HepG2 (cell line): Measurements from ENCODE around the gene ITPRIP. TPM values are rescaled to one million over a fixed set of nuclear protein-coding genes. Genes with fewer than 3 reads are reported as not detected.
A peak's percentile ranks its signal among the peaks of the same experiment; 100 is the strongest.

Source experiments
- ARID3A ChIP-seq: IDR thresholded peaks from 2 replicates; pipeline ENCODE4 v1.6.1; 2012; ENCODE audit warnings: low read depth, low read length, improper control_type of control experiment
- ATF5 ChIP-seq: sonication (generic); formaldehyde crosslinking; IDR thresholded peaks from 2 replicates; pipeline ENCODE4 v1.4.0; 2020; ENCODE audit warnings: mild to moderate bottlenecking, low read depth, missing genetic modification reagents
- ELF1 ChIP-seq: sonication (generic); formaldehyde crosslinking; IDR thresholded peaks from 2 replicates; pipeline ENCODE4 v1.4.0; 2020; ENCODE audit warnings: missing genetic modification reagents
- HOMEZ ChIP-seq: IDR thresholded peaks from 2 replicates; pipeline ENCODE4 v1.6.1; 2016; ENCODE audit warnings: low read depth
- KLF9 ChIP-seq: IDR thresholded peaks from 2 replicates; pipeline ENCODE4 v1.6.1; 2016; ENCODE audit warnings: low read depth
- LRRFIP1 ChIP-seq: sonication (generic); formaldehyde crosslinking; conservative IDR thresholded peaks from 2 replicates; pipeline ENCODE4 v1.4.0; 2020; ENCODE audit warnings: missing genetic modification reagents
- PTBP1 ChIP-seq: fragments of 200-400 bp; formaldehyde crosslinking; IDR thresholded peaks from 2 replicates; pipeline ENCODE4 v1.6.1; 2018; ENCODE audit warnings: low read length, low read depth; ENCODE audit not compliant: poor library complexity, severe bottlenecking
- RCOR2 ChIP-seq: IDR thresholded peaks from 2 replicates; pipeline ENCODE4 v1.6.1; 2016; ENCODE audit warnings: missing biosample characterization, missing genetic modification reagents
- RXRB ChIP-seq: IDR thresholded peaks from 2 replicates; pipeline ENCODE4 v1.6.1; 2016; ENCODE audit warnings: borderline replicate concordance, missing genetic modification reagents, missing compliant biosample characterization
- STAG1 ChIP-seq: sonication (generic); formaldehyde crosslinking; IDR thresholded peaks from 2 replicates; pipeline ENCODE4 v1.4.0; 2020; ENCODE audit warnings: missing genetic modification reagents
- TEF ChIP-seq: sonication (generic); formaldehyde crosslinking; IDR thresholded peaks from 2 replicates; pipeline ENCODE4 v1.5.0; 2020; ENCODE audit warnings: missing genetic modification reagents
- TFAP4 ChIP-seq: sonication (generic); IDR thresholded peaks from 2 replicates; pipeline ENCODE4 v1.6.1; 2016; ENCODE audit warnings: low read depth, borderline replicate concordance
- TMF1 ChIP-seq: sonication (generic); formaldehyde crosslinking; IDR thresholded peaks from 2 replicates; pipeline ENCODE4 v1.8.1; 2022; ENCODE audit warnings: low read depth, missing genetic modification reagents
- ZFP62 ChIP-seq: sonication (generic); formaldehyde crosslinking; IDR thresholded peaks from 2 replicates; pipeline ENCODE4 v1.4.0; 2020; ENCODE audit warnings: missing genetic modification reagents
- ZNF251 ChIP-seq: sonication (generic); formaldehyde crosslinking; IDR thresholded peaks from 2 replicates; pipeline ENCODE4 v1.9.0; 2021; ENCODE audit warnings: mild to moderate bottlenecking, missing genetic modification reagents
- ZNF292 ChIP-seq: sonication (generic); formaldehyde crosslinking; IDR thresholded peaks from 2 replicates; pipeline ENCODE4 v1.8.1; 2022; ENCODE audit warnings: mild to moderate bottlenecking, low read depth, missing genetic modification reagents, borderline replicate concordance
- ZNF329 ChIP-seq: sonication (generic); formaldehyde crosslinking; IDR thresholded peaks from 2 replicates; pipeline ENCODE4 v1.9.0; 2021; ENCODE audit warnings: low read depth, mild to moderate bottlenecking, missing genetic modification reagents
- ZNF549 ChIP-seq: sonication (generic); formaldehyde crosslinking; IDR thresholded peaks from 2 replicates; pipeline ENCODE4 v1.5.0; 2020; ENCODE audit warnings: missing genetic modification reagents
- ZNF639 ChIP-seq: conservative IDR thresholded peaks from 2 replicates; pipeline ENCODE4 v1.6.1; 2018; ENCODE audit warnings: missing genetic modification reagents
- ZNF761 ChIP-seq: sonication (generic); formaldehyde crosslinking; conservative IDR thresholded peaks from 2 replicates; pipeline ENCODE4 v1.4.0; 2020; ENCODE audit warnings: mild to moderate bottlenecking, missing genetic modification reagents
- ZSCAN25 ChIP-seq: sonication (generic); formaldehyde crosslinking; IDR thresholded peaks from 2 replicates; pipeline ENCODE4 v1.8.0; 2022; ENCODE audit warnings: mild to moderate bottlenecking, missing genetic modification reagents
- polyA plus RNA-seq, 8 experiments: library from polyadenylated mRNA; depleted of rRNA in 3 of 8; stranded (reverse) in 7 of 8; unstranded in 1 of 8; fragments of >200 nt; fragmentation: Illumina TruSeq in 4 of 8; extraction: Trizol in 4 of 8; gene quantifications; 2 replicates each; pipeline versions ENCODE4 v1.2.1 to v1.2.3, GENCODE V29; 2011 to 2016; ENCODE audit warnings: low read depth in 4 of 8, missing spikeins in 1 of 8, mixed read lengths in 1 of 8; ENCODE audit not compliant: insufficient read depth in 1 of 8
- total RNA-seq, 5 experiments: library from RNA; depleted of rRNA; stranded (reverse); fragments of >200 nt; fragmentation: Illumina TruSeq; extraction: Trizol; gene quantifications; 2 replicates each; pipeline ENCODE4 v1.2.3, GENCODE V29; 2016; ENCODE audit warnings: low read depth in 1 of 5

ITPRIP gene
- total and polyA plus RNA-seq, 2 of the 13 experiments (the other 11 are each of a cell fraction or from before 2014, with no cell fraction given): 1.00 to 2.8 TPM

- TF ChIP-seq ZNF549 (CRISPR knock-in tag): no peak
- peak; percentile 7; the same call in 1 of the 2 replicates for TF ChIP-seq STAG1 (CRISPR knock-in tag)
- no peak for TF ChIP-seq HOMEZ (CRISPR knock-in tag)
- TF ChIP-seq RXRB: no peak
- TF ChIP-seq ELF1 (CRISPR knock-in tag): no peak
- TF ChIP-seq ZNF292 (CRISPR knock-in tag): no peak
- no peak for TF ChIP-seq ZFP62 (CRISPR knock-in tag)
- TF ChIP-seq ZSCAN25 (CRISPR knock-in tag): 0 out of 2 replicates have a peak, but pooled peaks have one; percentile 59
- no peak for TF ChIP-seq ATF5
- no peak for TF ChIP-seq ZNF761
- TF ChIP-seq TMF1 (CRISPR knock-in tag): no peak
- TF ChIP-seq RCOR2 (CRISPR knock-in tag): no peak
- no peak for TF ChIP-seq ZNF639 (CRISPR knock-in tag)
- TF ChIP-seq TEF: no peak
- no peak for TF ChIP-seq KLF9
- no peak for TF ChIP-seq ZNF251 (CRISPR knock-in tag)
- TF ChIP-seq ZNF329 (CRISPR knock-in tag): no peak
- no peak for TF ChIP-seq TFAP4
- TF ChIP-seq ARID3A: no peak
- no peak for TF ChIP-seq LRRFIP1 (CRISPR knock-in tag)
- no peak for TF ChIP-seq PTBP1
Observed at GRCh38 chr10:104337985-104338735, at the start of gene ITPRIP (continued).
